Vagina (tissue), 2 donors: ENCODE measurements around the gene GRM8.

Experiments used
- POLR2AphosphoS5 ChIP-seq, 2 donors: sonication (generic); formaldehyde crosslinking; IDR thresholded peaks; one replicate each; pipeline ENCODE4 v1.9.0; 2017; ENCODE audit warnings: antibody characterized with exemption in 2 of 2, mild to moderate bottlenecking in 2 of 2, low read depth in 1 of 2; ENCODE audit not compliant: insufficient read depth in 1 of 2
- TF ChIP-seq, protein P1 (sequence below), 3 experiments: fragments of 450-650 bp in 2 of 3; fragments of 200-600 bp in 1 of 3; sonication (generic) in 1 of 3; IDR thresholded peaks; one replicate each; pipeline ENCODE4 v1.5.1; 2017 to 2019; ENCODE audit warnings: antibody characterized with exemption in 3 of 3, mild to moderate bottlenecking in 2 of 3, moderate library complexity in 2 of 3

DNA sequence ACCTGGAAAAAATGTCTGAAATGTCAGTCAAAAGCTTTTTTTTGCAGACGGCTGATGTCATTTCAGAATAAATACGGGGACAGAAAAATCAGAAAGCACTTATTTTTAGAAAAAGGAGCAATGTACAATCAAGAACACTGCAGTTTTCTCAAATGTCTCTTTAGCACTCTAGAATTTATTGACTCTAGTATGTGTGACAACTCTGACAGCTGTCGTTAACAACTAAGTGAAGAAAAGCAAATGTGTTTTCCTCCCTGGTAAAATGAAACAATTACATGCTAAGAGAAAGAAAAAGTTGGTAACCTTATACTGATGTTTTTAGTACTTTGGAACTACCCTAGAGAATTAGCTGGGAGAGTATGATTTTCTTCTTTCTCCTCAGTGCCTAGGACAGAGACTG, 497.4 kb downstream of the GRM8 start:
- TF ChIP-seq, protein P1, sequence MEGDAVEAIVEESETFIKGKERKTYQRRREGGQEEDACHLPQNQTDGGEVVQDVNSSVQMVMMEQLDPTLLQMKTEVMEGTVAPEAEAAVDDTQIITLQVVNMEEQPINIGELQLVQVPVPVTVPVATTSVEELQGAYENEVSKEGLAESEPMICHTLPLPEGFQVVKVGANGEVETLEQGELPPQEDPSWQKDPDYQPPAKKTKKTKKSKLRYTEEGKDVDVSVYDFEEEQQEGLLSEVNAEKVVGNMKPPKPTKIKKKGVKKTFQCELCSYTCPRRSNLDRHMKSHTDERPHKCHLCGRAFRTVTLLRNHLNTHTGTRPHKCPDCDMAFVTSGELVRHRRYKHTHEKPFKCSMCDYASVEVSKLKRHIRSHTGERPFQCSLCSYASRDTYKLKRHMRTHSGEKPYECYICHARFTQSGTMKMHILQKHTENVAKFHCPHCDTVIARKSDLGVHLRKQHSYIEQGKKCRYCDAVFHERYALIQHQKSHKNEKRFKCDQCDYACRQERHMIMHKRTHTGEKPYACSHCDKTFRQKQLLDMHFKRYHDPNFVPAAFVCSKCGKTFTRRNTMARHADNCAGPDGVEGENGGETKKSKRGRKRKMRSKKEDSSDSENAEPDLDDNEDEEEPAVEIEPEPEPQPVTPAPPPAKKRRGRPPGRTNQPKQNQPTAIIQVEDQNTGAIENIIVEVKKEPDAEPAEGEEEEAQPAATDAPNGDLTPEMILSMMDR (IDR thresholded peaks at IDR 0.05): no peak
- no peak for TF ChIP-seq POLR2AphosphoS5 (IDR thresholded peaks at IDR 0.05; ENCODE audit: insufficient read depth in 1 of 2, low read depth in 1 of 2)
